GM21390 (cell line): ENCODE measurements around the gene CTDSPL.
"Not testable (repeated sequence)": the region's sequence is repeated elsewhere in the genome, so short reads cannot be mapped to it uniquely, and the experiment has no call there.

Experiments used
- ATAC-seq: cut with Tn5 transposase; IDR thresholded peaks from one replicate; pipeline ENCODE4 v1.9.1; 2021; ENCODE audit not compliant: unreplicated experiment

Gene CTDSPL

GRCh38 chr3:37963635-37964034 lies 102.0 kb downstream of the CTDSPL start:
- ATAC-seq = no peak

DNA sequence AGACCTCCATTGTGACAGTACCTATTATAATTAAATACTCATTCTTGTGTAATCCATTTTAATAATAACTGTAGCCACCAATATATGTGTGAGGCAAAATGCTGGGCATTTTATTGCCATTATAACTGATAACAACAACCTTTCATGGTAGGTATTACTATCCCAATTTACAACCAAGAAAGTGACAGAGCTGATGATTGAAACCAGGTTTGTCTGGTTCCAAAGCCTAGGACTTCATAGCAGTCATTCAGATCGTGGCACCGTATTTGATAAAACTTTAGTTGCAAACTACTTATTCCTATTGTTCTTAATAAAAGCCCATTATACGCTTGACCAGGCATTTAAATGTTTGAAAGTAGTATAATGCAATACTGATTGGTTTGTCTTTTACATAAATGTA lies 102.5 kb downstream of the CTDSPL start:
- no peak for ATAC-seq

DNA sequence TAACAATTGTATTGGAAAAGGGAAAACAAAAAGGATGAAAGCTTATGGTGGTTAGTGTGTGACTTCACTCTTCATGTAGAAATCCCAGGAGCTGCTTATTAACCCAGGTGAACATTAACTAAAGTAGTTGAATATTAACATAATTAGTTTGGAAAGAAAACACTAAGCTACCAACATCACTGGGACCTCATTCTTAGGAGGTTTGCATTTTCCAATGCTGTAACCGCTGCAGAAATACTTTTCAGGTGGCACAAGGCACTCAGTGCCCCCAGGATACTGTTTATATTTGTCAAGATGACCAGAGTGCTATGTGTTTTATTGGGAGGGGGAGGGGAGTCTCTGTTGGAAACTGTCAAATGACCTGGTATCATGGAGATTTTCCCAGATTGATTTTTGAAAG lies 103.0 kb downstream of the CTDSPL start:
- no peak for ATAC-seq

DNA sequence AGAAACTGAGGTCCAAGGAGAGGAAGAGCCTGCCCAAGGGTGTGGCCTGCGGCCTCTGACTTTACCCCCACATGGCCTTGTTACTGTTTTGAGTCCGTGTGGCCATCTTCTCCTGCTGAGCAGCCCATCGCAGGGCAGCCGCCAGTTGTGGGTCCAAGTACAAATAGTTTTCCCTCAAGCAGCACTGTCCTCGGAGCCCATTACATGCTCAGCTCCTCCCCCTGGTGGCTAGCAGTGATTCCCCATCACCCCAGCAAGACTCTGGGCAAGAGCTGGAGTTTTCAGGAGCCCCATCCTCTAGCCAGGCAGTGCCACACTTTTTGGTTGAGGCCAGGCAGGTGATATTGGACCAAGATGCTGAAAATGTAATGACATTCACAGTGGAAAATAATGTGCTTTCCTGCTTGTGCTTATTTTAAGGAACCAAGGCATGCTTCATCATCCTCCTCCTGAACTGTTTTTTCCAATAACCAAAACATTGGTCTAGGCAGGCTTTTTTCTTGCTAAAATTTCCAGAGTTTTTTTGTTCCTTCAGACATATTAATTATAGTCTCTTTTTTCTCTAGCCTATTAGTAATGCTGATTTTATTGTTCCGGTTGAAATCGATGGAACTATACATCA lies 105.7 kb downstream of the CTDSPL start:
- ATAC-seq = peak; percentile 66

GRCh38 chr3:37968199-37968598 lies 106.5 kb downstream of the CTDSPL start:
- ATAC-seq = no peak

DNA sequence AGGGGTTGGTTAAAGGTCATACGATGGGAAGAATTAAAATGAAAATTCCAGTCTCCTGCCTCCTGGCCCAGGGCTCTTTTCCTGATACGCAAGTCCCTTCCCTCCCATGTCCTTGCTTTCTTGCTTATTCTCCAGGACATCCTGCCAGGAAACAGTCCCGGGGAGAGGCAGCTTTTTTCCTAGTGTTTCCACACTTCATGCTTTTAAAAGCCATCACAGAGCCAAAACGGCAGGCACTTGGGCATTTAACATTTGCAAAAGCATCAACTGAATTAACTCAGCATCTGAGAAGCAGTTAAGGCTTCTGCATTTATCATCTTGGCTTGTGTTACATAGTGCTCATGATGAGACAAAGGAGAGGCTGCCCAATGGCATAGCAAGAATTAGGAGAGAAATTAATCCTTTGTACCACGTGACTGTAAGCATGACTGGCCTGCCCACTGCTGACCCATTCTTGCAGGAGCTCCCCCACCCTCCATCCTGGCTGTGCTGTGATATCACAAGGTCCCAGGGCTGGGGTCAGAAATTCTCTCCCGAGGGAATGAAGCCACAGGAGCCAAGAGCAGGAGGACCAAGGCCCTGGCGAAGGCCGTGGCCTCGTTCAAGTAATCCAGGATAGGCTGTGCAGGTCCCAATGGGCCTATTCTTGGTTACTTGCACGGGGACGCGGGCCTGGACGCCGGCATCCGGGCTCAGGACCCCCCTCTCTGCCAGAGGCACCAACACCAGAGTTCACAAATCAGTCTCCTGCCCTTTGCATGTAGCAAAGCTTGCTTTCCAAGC lies 107.3 kb downstream of the CTDSPL start:
- no peak for ATAC-seq

DNA sequence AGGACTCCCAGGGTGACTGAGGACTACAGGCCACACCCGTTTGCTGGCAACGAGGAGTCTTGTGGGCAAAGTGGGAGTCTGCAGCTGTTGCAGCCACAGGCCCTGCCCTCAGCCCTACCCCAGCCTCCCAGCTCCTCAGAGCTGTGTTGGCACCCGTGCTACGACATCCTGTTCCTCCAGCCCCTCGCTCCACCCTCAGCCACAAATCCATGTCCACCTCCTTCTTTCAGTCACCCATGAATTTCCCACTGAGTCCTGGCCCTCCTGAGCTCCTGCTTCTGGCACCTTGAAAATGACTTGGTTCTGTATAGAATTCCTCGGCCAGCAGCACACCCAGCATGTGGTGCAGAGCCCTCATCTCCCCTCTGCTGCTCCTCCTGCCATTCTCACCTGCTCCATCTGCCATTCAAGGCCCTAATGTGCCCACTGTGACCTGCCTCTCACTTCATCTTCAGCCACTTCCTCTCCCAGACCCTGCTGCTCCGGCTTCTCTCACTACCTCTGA lies 108.0 kb downstream of the CTDSPL start:
- no peak for ATAC-seq

DNA sequence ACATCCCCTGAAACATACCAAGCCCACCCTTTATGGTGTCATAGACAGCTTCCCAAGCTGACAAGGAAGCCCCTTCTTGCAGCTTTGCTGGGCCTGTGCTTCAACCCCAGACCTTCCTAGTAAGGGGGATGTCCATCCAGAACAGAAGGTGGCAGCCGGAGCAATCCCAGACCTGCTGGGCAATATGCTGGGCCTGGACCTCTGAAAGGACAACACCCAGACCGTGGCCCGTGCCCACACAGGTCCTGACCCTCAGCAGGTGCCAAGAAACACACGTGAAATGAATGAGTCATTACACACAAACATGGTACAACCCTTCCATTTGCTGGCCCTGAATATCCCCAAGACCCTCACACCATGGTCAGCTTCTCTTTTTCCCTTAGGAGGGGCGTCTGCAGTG lies 109.1 kb downstream of the CTDSPL start:
- no peak for ATAC-seq

DNA sequence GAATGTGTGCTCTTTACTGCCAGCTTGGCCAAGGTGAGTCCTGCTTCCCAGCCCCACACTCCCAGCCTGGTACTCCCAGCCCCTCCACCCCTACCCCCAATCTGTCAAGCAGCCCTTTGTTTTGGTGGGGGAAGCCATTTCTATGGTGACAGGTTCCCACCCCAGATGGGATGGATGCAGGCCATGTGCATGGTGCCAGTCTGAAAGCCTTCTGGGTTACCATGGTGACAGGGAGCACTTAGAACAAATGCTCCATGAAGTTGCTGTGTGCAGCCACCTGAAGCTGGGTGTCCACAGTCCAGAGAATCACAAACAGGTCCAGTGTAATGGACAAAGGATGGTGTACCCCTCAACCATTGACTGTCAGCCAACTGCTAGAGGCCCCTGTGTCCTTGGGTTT lies 109.8 kb downstream of the CTDSPL start:
- ATAC-seq = no peak

DNA sequence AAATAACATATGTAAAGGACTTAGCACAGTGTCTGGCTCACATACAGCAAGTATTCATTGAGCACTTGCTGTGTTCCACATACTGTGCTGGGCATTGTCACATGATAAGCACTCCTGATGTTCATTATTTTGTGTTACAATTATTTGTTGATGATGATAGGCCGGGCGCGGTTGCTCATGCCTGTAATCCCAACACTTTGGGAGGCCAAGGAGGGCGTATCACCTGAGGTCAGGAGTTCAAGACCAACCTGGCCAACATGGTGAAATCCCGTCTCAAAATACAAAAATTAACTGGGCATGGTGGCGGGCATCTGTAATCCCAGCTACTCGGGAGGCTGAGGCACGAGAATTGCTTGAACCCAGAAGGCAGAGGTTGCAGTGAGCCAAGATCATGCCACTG lies 110.4 kb downstream of the CTDSPL start:
- ATAC-seq = not testable (repeated sequence)

- ATAC-seq = no peak
These were observed 111.8 kb downstream of the CTDSPL start for GRCh38 chr3:37973246-37974054.

- peak; percentile 69 for ATAC-seq
These were observed 112.7 kb downstream of the CTDSPL start for GRCh38 chr3:37974121-37975083.

- no peak for ATAC-seq
These were observed 118.1 kb downstream of the CTDSPL start for GRCh38 chr3:37979541-37980461.

DNA sequence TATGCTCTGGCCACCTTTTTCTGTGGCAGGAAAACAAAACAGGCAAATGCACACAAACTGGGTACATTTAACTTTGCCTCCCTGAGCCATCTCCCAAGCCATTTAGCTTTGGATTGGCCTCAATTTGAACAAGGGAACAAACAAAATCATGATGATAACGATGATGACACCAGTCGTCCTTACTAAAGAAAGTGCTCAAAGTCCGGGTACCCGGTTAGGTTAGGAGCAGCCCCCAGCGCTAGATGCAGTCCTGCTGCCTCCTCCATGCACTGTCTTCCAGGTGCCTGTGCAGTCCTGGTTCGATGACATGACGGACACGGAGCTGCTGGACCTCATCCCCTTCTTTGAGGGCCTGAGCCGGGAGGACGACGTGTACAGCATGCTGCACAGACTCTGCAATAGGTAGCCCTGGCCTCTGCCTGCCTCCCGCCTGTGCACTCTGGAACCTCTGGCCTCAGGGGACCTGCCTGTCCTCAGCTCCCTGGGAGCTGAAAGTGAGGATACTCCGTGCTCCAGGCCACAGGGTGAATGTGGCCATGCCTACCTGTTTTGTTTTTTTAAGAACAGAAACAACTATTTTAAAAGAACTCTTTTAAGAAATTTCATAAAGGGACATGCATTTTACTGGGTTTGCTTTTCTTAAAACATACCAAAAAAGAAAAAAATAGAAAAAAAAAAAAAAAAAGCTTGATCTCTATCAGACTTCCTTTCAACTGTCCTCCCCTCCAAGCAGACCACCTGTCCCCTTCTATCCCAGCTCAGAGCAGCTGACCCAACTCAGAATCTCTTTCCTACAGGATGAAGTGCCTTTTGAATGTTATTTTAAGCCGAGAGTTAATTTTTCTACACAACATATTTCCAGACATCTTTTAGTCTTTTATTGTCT lies 119.0 kb downstream of the CTDSPL start:
- ATAC-seq = no peak

GRCh38 chr3:37981348-37981664 lies 119.6 kb downstream of the CTDSPL start:
- no peak for ATAC-seq

GRCh38 chr3:37982331-37982730 lies 120.7 kb downstream of the CTDSPL start:
- no peak for ATAC-seq

- no peak for ATAC-seq
These were observed 122.4 kb downstream of the CTDSPL start for GRCh38 chr3:37984051-37984450.

DNA sequence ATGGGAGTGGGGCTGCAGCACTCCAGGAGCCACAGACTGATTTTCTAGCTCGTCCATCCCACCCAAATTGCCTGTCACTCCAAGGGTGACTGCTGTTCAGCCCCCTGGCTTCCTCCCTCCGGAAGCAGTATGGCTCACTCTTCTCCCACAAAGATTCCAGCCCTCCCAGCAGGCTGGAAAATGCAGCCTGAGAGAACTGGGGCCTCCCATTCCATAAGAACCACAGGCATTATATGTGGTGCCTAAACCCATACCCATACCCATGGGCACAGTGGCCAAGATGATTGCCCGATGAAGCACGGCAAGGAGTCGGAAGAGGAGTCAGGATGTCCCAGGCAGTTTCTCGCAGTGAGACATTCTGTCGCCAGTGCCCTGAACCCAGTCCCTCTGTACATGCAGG lies 122.9 kb downstream of the CTDSPL start:
- no peak for ATAC-seq
